ENCODE data around the gene CSTF2T.
"Not testable (repeated sequence)": the region's sequence is repeated elsewhere in the genome, so short reads cannot be mapped to it uniquely, and the experiment has no call there.

CSTF2T gene

DNA sequence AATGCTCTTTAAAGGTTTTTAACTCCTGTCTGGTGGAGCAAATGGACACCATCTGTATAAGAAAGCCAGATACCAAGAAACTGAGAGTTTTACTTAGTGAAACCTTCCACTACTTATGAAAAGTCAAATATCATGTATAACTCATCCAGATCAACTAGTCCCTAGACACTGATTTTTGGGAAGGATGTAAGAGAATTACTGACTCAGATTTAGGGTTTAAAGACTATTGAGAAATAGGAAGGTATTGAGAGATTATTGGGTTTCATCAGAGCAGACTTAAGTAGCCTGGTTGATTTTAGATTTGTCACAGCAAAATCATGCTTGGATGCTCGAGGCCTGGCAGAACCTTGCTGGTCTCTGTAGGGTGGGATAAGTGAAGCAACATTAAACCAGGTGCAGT, 3.1 kb downstream of the CSTF2T start:
- no peak for DNase-seq

DNA sequence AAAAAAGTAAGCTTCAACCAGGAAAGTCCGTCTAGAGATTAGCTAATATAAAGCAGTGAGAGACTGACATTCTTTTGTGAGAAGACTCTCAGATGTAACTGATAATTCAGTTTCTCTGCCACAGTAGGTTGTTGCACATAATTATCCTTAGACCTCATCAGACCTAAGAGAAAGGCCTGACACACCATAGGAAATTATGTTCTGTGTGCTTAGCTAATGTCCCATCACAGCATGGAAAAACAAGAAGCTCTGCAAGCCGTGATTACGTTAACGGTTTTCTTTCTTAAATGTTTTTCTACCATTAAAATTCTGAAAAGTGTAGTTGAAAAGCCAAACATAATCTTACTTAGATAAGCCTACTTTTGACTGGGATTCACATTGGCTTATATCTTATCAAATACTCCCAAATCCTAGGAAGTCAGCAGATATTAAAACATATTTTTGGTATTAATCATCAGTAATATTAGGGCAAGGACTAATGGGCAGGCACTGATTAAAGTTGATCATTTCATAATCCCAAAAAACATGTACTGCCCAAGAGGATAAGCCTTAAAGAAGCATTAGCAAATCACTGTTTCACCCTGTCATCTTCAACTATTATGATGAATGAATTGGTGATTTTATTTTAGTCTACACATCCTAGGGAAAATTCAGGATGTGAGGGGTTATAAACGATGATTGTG, 5.2 kb downstream of the CSTF2T start:
- DNase-seq: no peak

- no peak for DNase-seq
These were observed 8.3 kb downstream of the CSTF2T start for GRCh38 chr10:51691135-51691534.

DNA sequence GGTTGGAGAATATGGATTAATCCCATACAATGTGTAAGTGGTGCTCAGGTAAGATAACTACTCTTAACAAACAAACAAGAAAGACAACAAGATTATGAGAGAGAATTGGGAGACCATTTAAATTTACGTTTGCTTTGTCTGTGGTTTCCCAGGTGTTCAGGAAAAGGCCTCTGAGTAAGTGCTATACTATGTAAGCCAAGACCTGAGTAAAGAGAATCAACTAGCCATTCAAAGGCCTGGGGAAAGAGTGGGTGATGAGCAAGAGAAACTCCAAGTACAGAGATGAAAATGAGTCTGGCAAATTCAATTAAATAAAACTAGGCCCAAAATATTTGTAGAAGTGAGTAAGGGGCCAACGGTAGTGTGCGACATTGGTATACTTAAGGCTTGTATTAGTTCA, 9.9 kb downstream of the CSTF2T start:
- no peak for DNase-seq

GRCh38 chr10:51688826-51689225, 10.6 kb downstream of the CSTF2T start:
- DNase-seq: not testable (repeated sequence)

- no peak for DNase-seq
These were observed 12.1 kb downstream of the CSTF2T start for GRCh38 chr10:51687296-51687695.

- no peak for DNase-seq
These were observed 13.6 kb downstream of the CSTF2T start for GRCh38 chr10:51685768-51686167.

- DNase-seq: no peak
These were observed 16.2 kb downstream of the CSTF2T start for GRCh38 chr10:51683031-51683691.

DNA sequence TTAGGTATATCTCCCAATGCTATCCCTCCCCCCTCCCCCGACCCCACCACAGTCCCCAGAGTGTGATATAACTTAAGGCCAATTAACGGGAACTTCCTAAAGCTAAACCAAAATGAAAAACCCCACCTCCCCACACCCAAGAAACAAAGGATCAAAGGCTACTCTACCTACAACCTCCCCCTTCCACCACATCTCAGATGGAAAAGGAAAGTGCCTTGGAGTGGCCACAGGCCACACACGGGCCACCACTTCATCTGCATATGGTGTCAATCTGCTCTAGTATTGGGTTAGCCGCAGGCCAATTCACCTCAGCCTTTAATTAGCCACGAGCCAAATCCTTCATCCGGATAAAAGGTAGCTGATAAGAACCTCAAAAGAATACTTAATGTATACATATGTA, 19.6 kb downstream of the CSTF2T start:
- no peak for DNase-seq

DNA sequence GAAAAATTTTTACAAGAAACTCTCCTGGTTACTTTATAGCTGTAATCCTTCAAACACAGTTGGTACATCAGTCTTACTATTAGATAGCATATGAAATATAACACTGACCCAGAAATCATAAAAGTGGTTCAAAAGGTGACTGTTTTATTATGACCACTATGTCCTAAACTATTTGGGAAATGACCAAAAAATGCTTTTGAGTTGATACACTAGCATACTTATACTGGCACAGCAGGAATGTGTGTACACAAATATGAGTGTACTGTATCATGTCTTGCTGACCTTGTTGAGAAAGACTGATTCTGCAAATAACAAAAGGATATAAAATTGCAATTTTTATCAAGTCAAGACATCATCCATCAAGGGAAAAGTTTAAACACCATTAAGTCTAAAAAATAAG, 24.3 kb downstream of the CSTF2T start:
- DNase-seq: no peak

DNA sequence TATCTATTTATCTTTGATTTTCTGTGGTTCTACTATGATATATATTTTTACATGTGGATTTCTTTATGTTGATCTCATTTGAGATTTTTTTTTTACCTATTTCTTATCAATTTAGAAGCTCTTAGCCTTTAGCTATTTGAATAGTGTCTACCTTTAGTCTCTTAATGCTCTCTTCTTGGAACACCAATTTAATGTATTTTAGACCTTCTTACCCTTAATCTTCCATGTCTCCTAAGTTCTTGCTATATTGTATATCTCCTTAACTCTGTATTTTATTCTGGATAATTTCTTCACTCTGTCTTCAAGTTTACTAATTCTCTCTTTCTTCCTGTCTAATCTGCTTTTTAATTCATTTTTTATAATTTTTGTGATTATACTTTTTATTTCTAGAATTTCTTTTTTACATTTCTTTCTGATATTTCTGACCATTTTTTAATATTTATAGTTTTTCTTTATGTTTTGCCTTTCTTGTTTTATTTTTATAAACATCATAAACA, 27.3 kb downstream of the CSTF2T start:
- no peak for DNase-seq

DNA sequence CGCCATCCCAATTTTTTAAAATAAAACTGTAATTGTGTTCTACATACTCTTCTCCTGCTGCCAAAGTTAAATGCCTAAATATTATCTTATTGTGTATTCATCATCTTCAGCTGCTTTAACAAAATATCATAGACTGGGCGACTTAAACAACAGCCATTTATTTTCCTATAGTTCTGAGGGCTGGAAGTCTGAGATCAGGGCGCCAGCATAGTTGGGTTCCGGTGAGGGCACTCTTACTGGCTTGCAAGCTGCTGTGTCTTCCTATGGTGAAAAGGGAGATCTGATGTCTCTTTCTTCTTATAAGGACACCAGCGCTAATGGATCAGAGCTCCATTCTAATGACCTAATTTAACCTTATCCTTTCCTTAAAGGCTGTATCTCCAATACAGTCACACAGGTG, 30.4 kb downstream of the CSTF2T start:
- no peak for DNase-seq

GRCh38 chr10:51668336-51668689, 31.1 kb downstream of the CSTF2T start:
- DNase-seq: no peak

GRCh38 chr10:51667678-51668335, 31.6 kb downstream of the CSTF2T start:
- DNase-seq: no peak

GRCh38 chr10:51666456-51666855, 32.9 kb downstream of the CSTF2T start:
- DNase-seq: no peak

DNA sequence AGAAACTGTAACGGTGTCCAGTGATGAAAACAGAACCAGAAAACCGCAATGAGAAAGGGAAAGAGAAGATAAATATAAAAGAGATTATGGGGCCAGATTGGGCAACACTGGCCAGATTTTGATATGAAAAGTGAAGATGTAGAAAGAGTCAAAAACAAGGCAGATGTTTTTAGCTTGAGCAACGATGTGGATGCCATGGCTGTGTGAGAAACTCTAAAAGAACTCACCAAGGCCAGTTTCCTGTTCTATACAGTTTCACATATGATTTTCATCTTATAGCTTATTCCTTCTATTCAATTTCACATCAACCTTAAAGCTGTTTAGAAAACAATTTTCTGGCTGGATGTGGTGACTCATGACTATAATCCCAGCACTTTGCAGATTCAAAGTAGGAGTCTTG, 36.3 kb downstream of the CSTF2T start:
- no peak for DNase-seq

DNA sequence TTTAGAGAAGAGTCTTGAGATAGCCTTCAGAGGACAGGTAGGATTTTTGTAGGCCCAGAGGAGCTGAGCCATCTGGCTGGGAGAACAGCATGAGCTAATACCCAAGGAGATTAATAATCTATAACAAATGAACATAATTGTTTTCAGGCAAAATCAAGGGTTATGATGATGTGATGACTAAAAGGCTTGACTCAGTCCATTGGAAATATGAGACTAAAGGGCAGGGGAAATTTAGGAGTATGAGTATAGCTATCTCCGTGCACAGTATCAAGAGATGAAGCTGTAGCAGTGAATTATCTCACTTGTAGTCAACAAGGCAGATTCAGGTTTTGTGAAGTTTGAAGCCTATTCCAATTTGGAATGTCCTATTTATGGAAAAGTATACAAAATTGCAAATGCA, 40.1 kb downstream of the CSTF2T start:
- no peak for DNase-seq

DNA sequence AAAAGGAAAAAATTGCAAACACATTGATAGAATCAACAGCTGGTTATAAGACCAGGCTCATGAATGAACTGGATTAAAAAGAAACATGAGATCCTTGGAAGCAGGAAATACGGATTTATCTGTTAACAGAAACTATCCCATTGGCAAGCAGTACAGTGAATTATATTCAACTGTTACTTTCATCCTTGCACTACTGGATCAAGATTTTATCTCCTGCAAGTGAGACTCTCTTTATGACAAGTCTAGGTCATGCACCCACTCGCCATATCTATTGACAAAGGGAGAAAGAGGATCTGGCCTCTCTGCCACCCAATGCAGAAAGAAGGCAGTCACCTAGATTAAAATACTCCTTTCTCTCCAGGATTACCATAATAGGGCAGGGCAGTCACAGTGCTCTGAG, 41.4 kb downstream of the CSTF2T start:
- DNase-seq: no peak

DNA sequence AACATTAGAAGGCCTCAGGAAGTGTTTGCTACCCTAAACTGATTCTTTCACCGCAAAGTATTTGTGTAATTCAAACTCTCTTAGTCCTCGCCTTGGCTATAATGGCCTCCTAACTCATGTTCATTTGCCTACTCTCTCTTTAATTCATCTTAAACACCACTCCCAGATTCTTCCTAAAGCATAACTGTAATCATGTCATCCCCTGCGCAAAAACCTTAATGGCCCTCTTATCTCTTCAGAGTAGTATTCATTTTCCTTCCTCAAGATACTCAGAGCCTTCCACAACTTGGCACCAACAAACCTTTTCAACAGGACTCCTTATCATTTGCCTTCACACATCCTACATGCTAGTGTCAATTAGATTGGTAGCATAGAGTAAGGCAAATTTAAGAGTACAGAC, 42.9 kb downstream of the CSTF2T start:
- no peak for DNase-seq

DNA sequence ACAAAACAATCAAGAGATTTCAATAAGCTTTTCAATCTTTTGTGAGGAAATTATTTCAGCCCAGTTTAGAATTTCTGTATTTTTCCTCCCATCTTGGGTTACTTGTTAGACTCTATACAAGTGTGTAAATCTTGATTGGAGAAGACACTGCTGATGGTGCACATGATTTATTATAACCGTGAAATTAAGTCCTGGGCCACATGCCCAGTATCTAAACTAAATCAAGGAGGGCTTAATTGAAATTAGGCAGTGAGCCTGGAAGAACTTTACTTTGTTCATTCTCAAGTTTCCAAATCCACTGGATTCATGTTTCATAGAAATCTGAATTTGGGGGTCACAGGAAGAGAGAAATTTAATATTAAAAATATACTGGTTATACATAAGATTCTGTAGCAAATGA, 44.5 kb downstream of the CSTF2T start:
- DNase-seq: no peak

GRCh38 chr10:51653025-51653424, 46.4 kb downstream of the CSTF2T start:
- DNase-seq: no peak

DNA sequence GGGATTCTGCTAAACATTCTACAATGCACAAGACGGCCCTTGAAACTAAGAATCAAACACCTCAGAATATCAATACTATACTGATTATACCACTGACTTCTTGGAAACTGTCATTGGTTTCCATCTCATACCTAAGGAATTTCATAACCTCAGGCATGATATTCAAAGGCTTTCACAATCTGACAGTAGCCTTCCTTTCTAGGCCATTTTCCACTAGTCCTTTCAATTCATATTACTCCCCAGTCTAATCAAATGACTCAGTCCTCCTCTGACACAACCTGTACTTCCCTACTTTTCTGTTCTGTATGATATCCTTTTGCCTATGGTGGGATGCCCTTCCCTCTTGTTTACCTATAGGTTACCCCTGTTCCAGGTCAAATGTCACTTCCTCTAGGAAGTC, 48.3 kb downstream of the CSTF2T start:
- DNase-seq: no peak

- no peak for DNase-seq
These were observed 50.3 kb downstream of the CSTF2T start for GRCh38 chr10:51649064-51649463.
